HG03039 (cell line): ENCODE results near the gene FBXL17.
A peak's percentile ranks its signal among the peaks of the same experiment; 100 is the strongest.
"Not testable (repeated sequence)": the region's sequence is repeated elsewhere in the genome, so short reads cannot be mapped to it uniquely, and the experiment has no call there.

Source experiments
- ATAC-seq: cut with Tn5 transposase; IDR thresholded peaks from one replicate; pipeline ENCODE4 v1.9.1; 2021; ENCODE audit warnings: mild to moderate bottlenecking, moderate library complexity; ENCODE audit not compliant: unreplicated experiment

FBXL17 gene

DNA sequence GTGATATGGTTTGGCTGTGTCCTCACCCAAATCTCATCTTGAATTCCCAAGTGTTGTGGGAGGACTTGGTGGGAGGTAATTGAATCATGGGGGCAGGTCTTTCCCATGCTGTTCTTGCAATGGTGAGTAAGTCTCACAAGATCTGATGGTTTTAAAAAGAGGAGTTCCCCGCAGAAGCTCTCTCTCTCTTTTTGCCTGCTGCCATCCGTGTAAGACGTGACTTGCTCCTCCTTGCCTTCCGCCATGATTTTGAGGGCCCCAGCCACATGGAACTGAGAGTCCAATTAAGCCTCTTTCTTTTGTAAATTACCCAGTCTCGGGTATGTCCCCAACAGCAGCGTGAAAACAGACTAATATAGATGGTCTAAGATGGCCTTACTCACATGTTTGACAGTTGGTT is 210.1 kb downstream of the FBXL17 start:
- no peak for ATAC-seq

DNA sequence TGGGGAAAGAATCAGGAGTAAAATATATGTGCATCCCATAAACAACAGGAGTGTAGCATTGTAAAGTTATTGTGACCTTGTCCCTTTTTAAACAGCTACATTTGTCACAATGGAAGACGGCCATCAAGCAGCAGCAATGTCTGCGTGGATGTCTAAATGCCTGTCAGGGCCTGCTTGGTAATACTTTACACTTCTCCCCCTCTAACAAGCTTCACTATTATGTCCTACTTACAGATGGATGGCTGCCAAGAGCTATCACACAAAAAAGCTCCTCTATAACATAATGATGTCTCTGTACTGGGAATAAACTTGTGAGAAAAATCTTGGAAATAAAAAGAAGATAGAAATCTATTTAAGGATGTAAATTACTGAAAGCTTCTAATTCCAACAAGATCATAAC is 213.0 kb downstream of the FBXL17 start:
- ATAC-seq: no peak

DNA sequence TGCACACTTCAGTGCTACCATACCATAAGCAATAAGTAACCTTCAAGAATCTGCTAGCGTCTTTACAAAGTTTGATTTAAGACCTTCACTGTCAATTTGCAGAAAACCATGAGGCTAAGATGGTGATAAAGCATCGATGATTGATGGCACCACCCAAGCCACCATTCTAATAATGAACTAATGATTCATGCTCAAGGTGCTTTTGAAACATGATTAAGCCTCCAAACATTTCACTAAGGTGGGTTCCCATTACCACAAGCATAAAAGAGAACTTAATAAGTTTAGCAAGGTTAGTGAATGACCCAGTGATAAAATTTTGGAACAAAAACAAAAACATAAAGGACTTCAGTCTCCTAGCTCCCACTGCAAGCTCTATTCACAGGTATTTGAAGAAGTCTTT is 214.7 kb downstream of the FBXL17 start:
- ATAC-seq: no peak

DNA sequence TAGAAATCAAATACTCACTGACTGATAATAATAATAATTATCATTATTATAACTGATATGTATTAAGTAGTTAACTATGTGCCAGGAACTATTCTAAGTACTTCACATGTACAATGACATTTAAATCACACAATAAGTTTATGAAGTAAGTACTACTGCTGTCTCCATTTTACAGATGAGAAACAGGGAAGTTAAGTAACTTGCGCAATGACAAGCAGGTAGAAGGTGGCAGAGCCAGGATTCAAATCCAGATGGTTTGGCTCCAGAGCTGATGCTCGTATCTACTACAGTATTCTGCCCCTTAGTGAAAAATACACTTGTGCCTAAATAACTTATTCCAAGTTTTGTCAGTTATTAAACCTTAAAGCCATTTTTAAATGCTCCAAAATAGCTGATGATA is 217.3 kb downstream of the FBXL17 start:
- ATAC-seq: no peak

DNA sequence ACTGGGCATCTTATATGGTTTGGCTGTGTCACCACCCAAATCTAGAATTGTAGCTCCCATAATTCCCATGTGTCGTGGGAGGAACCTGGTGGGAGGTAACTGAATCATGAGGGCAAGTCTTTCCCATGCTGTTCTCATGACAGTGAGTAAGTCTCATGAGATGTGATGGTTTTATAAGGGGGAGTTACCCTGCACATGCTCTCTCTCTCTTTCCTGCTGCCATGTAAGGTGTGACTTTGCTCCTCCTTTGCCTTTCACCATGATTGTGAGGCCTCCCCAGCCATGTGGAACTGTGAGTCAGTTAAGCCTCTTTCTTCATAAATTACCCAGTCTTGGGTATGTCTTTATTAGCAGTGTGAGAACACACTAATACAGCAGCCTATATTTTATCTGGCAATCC is 229.0 kb downstream of the FBXL17 start:
- ATAC-seq: not testable (repeated sequence)

DNA sequence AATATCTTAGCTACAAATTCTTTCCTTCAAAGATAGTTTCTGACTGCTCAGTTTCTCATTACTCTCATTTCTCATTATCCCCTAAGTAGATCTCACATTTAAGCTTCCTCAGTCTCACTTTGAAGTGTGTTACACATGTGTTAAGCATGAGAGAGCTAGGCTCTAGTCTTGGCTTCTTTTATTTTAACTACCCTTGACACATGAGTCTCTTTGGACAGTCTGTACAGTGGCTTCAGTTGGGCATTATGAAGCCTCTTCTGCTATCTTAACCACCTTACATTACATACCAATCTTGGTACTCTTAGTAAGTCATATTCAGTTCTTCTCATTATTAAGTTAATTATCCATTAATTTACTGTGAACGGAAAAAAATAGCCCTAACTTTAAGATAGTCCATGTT is 232.5 kb downstream of the FBXL17 start:
- ATAC-seq: no peak

DNA sequence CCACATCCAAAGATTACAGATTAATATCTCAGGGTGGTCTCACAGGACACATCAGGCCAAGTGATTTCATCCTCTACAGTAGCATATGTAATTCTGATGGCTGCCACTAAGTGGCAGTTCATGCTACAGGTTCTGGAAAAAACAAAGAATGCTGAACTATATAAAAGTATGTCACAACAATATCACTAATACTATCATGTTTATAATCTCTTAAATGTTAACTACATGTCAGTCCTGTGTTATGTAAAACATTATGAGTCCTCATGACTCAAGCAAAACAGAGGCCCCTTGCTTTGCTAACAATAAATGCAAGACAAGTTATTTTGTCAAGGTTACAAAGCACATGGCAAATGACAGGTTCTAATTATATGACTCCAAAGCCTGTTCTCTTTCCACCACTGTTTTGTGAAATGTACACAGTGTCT is 233.2 kb downstream of the FBXL17 start:
- ATAC-seq: peak; percentile 72

DNA sequence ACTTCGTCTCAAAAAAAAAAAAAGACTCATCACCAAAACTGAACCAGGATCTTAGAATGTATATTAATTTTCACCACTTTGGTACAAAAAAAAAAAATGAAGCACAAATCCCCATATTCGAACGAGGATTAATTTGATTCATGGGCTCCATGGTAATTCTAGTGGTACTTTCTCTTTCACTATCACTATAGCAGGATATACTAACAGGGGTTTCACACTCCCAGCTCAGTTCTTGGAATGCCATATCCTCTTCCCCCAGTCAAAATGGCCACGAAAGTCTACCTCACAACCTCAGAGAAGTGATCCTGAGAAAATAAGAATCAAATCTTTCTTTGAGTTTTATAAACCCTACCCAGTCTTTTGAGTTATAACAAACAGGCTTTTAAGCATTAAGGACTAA is 235.7 kb downstream of the FBXL17 start:
- no peak for ATAC-seq

DNA sequence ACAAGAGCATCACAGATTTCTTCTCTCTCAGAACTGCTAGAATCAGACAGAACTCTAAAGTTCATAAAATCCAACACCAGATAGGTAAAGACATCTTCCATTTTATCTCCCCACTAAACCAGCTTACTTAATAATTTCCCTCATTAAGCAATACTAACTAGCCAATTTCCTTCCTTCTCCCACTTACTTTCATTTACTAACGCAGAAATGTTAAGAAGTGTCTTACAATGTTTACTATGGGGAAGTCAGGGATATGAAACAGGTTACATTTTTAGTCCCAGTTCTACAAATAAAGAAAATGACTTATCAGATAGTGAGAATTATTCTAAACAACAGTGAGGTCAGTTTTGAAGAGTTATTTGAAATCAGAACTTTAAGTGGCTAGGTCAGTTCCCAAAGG is 236.5 kb downstream of the FBXL17 start:
- no peak for ATAC-seq

DNA sequence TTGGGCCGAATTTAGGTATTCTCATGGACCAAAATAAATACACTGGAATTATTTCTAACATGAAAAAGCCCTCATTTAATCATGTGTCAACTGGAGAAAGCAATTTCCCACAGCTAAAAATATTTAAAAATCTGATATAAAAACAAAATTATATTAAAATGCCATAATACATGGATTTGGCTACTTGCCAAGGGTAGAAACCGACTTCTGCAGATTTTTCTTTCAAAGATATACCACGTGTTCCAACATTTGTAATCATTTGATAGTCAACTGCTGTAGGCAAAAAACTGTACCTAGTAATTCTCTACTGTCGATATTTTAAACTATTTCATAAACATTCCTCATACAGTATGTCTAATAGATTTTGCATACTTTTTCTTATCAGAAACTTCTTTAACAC is 237.6 kb downstream of the FBXL17 start:
- no peak for ATAC-seq

DNA sequence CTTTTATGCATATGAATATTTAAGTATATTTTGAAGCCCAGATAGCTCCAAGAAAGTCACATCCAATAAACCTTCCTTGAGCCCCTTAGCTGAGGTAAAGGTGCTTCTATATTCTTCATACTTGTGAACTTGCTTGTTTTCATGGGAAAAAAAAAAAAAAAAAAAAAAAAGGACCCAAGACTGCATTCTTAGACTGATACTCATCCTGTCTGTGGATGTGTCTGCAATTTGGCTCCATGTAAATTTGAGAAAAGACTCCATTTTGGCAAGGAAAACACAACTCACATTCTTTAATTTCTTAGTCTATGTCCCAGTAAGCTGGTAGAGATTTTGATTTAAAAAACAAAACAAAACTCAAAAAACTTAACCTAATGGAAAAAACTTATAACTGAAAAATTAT is 238.3 kb downstream of the FBXL17 start:
- no peak for ATAC-seq

DNA sequence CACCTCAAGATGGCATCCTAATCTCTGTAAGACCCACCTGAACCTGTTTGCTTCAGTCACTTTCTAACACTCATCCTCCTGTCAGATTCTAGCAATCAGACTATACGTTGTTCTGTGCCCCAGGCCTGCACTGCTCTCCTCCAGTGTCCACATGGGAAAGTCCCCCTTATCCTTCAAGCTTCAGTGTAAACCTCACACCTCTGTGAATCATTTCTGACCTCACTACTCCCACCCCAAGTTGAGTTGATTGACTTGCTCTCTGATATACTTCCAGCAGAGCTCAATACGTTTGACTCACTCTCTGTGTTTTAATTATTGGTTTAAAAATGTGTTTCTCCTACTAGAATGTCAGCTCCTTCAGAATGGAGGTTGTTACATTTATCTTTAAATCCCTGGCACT is 240.2 kb downstream of the FBXL17 start:
- no peak for ATAC-seq

DNA sequence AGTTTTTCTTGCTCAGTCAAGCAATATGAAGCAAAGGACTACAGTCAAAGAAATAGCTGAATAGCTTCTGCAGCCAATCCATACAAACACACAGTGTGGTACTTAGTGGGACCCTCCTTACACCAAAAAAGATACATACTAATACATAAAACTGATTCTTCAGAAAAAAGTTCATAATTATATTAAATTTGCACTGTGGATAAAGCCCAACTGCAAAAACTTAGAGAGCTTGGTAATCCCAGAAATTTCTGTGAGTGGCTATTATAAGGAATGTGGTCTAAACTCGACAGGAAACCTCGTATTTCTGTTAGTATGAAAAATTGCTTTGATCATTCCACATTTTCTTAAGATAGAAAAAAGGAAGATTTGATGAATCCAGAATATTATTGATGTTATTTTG is 245.4 kb downstream of the FBXL17 start:
- ATAC-seq: no peak

DNA sequence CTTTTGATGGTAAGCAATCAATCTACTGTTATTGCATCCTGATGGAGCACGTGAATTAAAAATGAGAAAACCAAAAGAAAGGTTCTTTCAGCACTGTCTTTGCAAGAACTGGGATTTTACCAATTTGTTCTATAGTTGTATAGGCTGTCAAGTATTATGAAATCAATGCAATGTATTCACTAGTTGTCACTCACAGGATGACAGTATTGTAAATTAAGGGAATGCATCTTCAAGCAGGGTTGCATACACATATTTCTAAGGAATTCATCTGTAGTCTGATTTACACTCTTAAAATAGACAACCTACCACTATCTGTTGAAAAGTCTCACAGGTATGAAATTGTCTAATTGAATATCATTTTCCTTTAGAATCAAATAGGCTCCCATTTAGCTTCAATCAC is 252.8 kb downstream of the FBXL17 start:
- no peak for ATAC-seq

DNA sequence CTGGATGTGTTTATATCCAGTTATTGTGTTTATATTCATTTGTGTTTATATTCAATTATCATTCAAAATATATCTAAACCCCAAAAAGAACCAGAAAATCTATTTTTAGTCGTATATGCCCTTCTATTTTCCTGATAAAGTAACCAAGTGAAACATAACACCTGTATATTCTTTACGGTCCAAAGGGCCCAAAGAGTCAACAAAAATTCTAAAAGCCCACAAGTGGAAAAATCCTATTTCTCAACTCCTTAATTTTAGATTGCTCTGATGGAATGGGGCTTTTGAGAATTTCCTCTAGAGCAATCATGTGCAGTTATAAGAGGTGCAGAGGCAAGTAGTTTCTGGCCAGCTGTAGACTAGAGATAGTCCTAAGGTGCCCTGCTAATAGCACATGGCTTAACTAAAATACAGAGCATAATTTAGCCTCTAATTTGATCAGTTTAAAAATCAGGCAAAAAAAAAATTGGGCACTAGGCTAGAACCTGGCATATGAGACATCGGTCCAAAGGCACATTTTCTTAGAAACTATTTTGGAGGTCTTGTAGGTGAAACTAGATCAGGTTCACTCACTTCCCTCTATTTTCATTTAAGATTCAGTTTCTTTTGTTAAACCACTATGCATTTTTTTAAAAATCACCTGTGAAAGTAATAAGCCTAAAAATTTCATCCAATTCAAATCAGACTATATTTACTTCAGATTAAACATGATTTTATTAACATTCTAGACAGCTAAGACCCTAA is 256.0 kb downstream of the FBXL17 start:
- no peak for ATAC-seq

DNA sequence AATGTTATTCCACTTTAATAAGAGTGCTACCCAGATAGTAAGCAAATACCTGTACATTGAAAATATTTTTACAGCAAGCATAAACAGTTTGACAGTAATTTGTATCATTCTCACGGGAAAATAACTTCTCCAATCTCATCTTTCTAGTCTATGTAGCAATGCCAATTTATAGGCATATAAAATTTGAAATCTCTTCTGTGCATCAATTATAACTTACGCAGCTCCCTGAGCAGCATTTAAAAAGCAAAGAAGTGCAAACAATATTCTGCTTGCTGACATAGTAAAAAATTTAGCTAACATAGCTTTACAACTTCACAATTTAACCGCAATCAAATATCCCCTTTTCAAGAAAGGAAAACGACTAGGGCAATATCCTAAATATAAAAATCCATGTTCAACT is 257.3 kb downstream of the FBXL17 start:
- ATAC-seq: no peak

DNA sequence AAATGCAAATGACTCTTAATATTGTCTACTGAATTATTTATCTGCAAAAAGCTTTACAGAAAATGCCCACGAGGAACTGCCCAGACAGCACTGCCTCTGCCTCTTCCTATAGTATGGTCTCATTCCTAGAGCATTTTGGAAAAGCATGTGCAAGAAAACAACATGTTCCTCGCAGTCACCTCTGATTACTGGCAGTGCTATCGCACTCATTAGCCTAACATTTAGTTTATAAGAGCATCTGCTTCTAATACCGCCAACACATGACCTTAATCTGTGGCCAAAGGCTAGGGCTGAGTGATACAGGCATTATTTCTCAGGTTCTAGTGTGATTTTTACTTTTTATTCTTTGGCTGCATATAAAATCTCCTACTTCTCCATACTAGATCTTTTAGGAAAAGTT is 259.2 kb downstream of the FBXL17 start:
- ATAC-seq: no peak

DNA sequence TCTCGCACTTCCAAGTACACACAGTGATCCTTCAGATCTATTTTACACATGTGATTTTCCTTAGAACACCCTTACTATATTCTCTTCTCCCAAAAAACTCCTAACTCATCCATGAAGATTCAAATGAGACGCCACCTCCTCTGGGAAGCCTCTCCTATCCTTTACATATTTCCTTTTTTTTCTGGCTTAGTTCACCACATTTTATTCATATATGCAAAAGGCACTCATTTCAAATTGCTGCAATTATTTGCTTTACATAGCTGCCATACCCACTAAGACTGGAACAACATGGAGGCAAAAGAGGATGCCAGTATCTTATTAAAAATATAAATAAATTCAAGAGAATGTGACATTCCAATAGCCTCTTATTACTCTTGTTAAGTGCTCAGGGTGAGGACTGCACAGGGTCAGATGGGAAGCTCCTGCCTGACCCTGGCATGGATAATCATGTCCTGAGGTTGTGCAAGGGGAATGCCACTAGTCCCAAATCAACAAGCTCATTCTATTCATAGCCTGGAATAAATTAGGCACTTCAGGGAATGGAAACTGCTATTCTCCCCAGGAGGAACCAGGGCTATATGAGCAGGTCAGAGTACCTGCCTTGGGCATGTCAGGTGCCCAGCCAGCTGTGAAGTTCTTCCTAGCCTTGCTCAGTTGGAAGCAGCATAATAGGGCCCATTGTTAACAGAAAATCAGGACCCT is 262.9 kb downstream of the FBXL17 start:
- ATAC-seq: no peak

DNA sequence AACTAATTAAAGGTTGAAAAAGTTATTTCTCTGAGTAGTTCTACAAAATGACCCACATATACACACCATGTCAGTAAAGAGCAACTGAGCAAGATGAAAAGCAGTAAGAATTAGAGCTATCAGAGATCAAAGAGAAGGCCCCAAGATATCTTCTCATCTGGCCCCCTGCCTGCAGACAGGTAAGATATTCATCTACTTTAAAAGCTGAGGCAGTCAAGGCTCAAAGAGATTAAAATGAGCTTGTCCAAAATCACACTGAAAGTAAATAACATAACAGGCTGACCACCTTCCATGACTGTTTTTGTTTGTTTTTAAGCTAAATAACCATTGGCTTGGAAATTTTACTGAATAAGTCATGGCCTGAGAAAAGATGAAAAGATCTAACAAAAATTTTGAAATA is 266.2 kb downstream of the FBXL17 start:
- no peak for ATAC-seq

DNA sequence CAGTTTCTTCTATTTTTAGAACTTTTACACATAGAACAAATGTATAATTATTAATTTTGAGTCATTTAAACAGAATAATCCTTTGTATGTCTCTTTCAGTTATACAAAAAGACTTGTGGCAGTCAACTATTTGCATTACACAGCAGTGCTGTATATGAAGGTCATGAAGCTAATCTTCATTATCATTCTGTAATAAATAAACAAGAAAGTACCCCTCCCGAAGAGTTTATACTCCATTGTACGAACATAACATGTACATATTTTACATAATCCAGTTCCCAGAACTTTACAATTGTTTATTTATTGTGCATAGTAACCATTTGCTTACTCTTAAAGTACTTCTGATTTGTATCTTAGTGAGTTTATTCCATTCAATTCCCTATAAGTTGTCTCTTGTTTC is 267.9 kb downstream of the FBXL17 start:
- no peak for ATAC-seq

DNA sequence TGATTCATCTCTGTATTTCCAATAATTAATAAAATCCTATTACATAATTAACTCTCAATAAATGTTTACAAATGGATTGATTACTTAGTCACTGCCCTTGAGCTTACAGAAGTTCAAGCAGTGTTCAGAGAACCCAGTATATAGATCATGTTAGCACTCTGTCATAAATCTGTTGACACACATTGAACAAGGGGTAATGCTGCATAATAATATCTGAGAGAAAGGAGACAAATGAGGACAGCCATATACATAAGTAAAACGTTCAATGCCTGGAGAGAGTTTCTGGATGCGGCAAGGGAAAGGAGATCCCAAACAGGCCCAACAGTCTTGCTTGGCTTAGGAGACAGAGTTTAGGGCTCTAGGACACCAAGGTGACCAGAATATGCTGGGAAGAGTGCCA is 270.2 kb downstream of the FBXL17 start:
- no peak for ATAC-seq

DNA sequence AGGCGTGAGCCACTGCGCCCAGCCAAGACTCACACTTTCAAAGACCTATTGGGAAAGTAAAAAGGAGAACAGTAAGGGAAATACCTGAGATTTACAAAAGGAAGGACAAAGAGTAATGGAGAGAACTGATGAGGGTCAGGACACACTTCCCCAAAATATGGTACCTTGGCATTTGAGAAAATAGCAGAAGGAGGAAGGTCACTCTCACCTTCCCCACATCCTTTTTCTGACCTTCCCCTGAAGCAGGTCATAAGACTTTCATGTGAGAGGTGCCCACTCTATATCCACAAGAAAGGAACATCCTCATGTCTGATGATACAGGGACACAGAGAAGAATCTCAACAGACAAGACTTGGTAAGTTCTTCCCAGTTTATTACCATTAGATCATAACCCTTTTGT is 272.8 kb downstream of the FBXL17 start:
- no peak for ATAC-seq

DNA sequence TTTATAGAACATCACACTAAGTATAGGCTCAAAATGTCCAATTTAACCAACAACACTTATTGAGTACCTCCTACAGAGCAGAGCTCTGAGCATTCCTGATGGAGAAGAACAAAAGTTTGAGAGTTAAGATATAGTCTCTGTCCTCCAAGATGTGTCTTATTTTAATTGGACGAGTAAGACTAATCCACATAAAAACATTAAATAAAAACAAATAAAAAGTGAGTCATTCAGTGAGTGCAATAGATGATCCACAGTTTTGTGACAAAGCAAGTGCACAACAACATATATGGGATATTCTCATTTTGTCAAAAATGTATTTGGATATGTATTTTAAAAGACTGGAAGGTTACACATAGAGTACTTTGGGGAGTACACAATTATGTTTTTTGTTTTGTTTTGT is 277.4 kb downstream of the FBXL17 start:
- ATAC-seq: no peak
